ENCODE data around the gene ARHGAP10.

Gene ARHGAP10

DNA sequence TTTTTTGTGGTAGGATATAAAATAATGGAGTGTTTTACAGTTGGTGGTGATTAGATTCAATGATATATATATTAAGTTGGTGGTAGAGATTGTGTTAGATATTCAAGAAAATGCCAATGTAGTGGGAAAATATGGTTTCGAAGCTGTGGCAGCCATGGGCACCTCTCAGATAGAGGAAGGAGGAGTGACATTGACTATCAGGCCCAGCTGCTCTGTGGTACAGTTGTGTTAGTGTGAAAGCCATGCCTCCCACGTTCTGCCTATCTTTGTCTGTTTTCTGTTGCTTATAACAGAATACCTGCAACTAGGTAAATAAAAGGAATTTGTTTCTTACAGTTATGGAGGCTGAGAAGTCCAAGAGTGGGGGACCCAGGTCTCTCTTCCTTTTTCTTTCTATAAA lies 101.9 kb downstream of the ARHGAP10 start:
- Histone ChIP-seq H3K36me3 (no peaks in the 10 kb centered on the region; the same call in 1 of the 2 replicates), H3K4me3 (ENCODE audit: low read depth, low read length) (no peak overlapping the region), H3K4me1 (peaks cover 14% of the 10 kb centered on the region), H3K9me3 (no peaks in the 10 kb centered on the region), H3K27me3 (no peaks in the 10 kb centered on the region)
- DNase-seq, result no peak
- no peak for TF ChIP-seq CTCF (IDR thresholded peaks at IDR 0.05; ENCODE audit: low read depth, low read length)

DNA sequence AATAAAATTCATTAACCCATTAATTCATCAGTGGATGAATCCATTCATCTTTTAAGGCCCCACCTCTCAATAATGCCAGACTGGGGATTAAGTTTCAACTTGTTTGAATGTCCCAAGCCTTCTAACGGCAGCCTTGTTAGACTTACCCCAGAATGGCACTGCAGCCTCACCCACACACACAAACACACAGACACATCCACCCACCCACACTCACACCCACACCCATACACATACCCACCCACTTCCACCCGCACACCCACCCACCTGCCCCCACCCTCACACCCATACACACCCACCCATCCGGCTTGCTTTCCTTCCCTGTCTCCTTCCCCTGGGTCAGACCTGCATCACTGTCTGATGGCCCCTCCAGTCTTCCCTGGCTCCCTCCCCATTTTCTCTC lies 102.6 kb downstream of the ARHGAP10 start:
- H3K27me3 ChIP-seq, result no peaks in the 10 kb centered on the region
- H3K4me3 ChIP-seq (ENCODE audit: low read depth, low read length), result no peak overlapping the region
- no peaks in the 10 kb centered on the region for H3K9me3 ChIP-seq
- no peak for DNase-seq
- H3K4me1 ChIP-seq, result peaks cover 13% of the 10 kb centered on the region
- no peaks in the 10 kb centered on the region; the same call in 1 of the 2 replicates for H3K36me3 ChIP-seq
- no peak for TF ChIP-seq CTCF (IDR thresholded peaks at IDR 0.05; ENCODE audit: low read depth, low read length)

GRCh38 chr4:147836807-147837206 lies 104.9 kb downstream of the ARHGAP10 start:
- H3K4me1 ChIP-seq, result peaks cover 3% of the 10 kb centered on the region; the same call in 1 of the 2 replicates
- no peak for TF ChIP-seq CTCF (IDR thresholded peaks at IDR 0.05; ENCODE audit: low read depth, low read length)
- no peaks in the 10 kb centered on the region for H3K9me3 ChIP-seq
- DNase-seq, result no peak
- H3K36me3 ChIP-seq, result no peaks in the 10 kb centered on the region; the same call in 1 of the 2 replicates
- no peak overlapping the region for H3K4me3 ChIP-seq (ENCODE audit: low read depth, low read length)
- no peaks in the 10 kb centered on the region for H3K27me3 ChIP-seq

DNA sequence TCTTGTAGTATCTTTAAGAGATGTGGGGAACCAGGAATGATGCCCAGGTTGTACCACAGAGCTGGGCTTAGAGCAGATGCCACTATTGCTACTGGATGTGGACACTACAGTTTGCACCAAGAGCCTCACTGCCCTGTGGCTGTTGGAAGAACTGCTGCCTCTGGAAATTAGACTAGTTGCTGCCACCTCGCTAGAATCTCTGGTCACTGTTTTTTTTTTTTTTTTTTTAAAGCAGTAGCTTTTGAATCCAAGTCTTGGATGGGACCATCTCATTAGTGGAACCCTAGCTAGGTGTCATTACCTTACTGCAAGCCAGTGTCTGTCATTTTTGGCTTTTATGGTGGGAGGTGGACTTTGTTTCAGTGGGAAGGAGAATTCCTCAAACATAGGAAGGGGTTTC lies 105.5 kb downstream of the ARHGAP10 start:
- Histone ChIP-seq H3K27me3 (no peaks in the 10 kb centered on the region), H3K4me3 (ENCODE audit: low read depth, low read length) (no peak overlapping the region), H3K36me3 (no peaks in the 10 kb centered on the region; the same call in 1 of the 2 replicates), H3K4me1 (no peaks in the 10 kb centered on the region), H3K9me3 (no peaks in the 10 kb centered on the region)
- DNase-seq, result peak; percentile 24
- peak; percentile 41 for TF ChIP-seq CTCF (IDR thresholded peaks at IDR 0.05; ENCODE audit: low read depth, low read length)

- H3K36me3 ChIP-seq, result no peaks in the 10 kb centered on the region; the same call in 1 of the 2 replicates
- no peaks in the 10 kb centered on the region for H3K27me3 ChIP-seq
- DNase-seq, result no peak
- TF ChIP-seq CTCF (IDR thresholded peaks at IDR 0.05; ENCODE audit: low read depth, low read length), result no peak
- H3K9me3 ChIP-seq, result no peaks in the 10 kb centered on the region
- no peaks in the 10 kb centered on the region for H3K4me1 ChIP-seq
- H3K4me3 ChIP-seq (ENCODE audit: low read depth, low read length), result no peak overlapping the region
Observed at GRCh38 chr4:147837854-147838253, 106.0 kb downstream of the ARHGAP10 start.

DNA sequence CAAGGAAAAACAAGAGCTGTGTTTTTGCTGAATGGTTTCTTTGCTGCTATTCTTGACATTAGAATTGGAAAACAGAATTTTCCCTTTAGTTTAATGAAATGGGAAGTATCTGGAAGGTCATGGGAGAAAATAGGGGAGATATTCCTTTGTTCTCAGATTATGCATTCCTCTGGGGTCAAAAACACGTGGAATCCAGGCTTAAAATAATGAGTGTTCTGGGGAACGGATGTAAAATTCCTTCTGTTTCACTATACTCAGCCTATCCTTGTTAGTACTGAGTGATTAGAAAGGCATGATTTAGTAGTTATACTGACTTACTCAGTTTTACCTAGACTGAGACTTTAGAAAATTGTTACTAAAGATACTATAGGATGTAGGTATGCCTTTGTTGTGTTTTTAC lies 107.3 kb downstream of the ARHGAP10 start:
- Histone ChIP-seq H3K36me3 (no peaks in the 10 kb centered on the region), H3K27me3 (no peaks in the 10 kb centered on the region), H3K9me3 (no peaks in the 10 kb centered on the region), H3K4me3 (ENCODE audit: low read depth, low read length) (no peak overlapping the region), H3K4me1 (no peaks in the 10 kb centered on the region)
- no peak for TF ChIP-seq CTCF (IDR thresholded peaks at IDR 0.05; ENCODE audit: low read depth, low read length)
- no peak for DNase-seq
